ENCODE data around the gene PKMYT1. TPM values are rescaled to one million over a fixed set of nuclear protein-coding genes. Genes with fewer than 3 reads are reported as not detected.

PKMYT1 gene
- total and polyA plus RNA-seq, 9 of the 15 experiments (the other 6 are each of a cell fraction or from before 2014, with no cell fraction given) = 8.7 to 201 (median 37.8) TPM

DNA sequence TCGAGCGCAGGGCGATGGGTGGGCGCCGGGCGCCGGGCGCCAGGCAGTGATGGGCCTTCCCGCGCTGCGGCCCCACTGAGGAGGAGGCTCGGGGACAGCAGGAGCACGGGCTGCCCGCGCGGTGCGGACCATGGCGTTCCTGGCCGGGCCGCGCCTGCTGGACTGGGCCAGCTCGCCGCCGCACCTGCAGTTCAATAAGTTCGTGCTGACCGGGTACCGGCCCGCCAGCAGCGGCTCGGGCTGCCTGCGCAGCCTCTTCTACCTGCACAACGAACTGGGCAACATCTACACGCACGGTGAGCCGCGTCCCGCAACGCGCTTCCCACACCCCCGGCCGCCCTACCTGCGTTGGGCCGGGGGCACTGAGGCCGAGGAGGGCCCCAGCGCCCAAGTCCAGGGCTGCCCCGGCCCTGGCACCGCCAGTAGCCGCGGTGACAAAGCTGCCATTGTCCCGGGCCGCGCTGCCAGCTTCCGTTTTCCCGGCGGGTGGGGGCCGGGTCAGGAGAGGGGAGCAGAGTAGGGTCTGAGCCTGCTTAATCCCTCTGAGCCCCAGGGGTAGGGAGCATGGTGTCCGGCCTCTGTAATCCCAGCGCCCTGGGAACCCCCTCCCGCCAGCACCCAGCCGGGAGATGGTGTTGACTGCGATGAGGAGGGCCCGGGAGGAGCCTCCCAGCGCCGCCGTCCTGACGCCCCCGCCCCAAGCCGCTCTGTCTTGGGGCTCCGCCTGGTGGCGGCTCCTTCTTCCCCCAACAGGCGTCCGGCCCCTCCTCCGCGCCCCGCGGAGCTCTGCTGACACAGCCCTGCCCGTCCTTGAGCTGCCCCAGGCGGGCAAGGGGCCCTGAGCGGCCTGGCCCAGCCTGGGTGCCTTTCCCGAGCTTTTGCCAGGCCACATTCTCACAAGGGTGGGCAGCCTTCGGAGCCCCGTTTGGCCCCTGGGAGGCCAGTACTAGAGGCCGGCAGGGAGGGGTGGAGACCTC is 10.4 kb downstream of the PKMYT1 start (continued):
- TF ChIP-seq, protein P1, sequence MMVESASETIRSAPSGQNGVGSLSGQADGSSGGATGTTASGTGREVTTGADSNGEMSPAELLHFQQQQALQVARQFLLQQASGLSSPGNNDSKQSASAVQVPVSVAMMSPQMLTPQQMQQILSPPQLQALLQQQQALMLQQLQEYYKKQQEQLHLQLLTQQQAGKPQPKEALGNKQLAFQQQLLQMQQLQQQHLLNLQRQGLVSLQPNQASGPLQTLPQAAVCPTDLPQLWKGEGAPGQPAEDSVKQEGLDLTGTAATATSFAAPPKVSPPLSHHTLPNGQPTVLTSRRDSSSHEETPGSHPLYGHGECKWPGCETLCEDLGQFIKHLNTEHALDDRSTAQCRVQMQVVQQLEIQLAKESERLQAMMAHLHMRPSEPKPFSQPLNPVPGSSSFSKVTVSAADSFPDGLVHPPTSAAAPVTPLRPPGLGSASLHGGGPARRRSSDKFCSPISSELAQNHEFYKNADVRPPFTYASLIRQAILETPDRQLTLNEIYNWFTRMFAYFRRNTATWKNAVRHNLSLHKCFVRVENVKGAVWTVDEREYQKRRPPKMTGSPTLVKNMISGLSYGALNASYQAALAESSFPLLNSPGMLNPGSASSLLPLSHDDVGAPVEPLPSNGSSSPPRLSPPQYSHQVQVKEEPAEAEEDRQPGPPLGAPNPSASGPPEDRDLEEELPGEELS (CRISPR knock-in tag; IDR thresholded peaks at IDR 0.05; ENCODE audit: borderline replicate concordance) = no peak
- TF ChIP-seq THRAP3 (IDR thresholded peaks at IDR 0.05; ENCODE audit: borderline replicate concordance) (no peak), ZNF239 (CRISPR knock-in tag; IDR thresholded peaks at IDR 0.05) (no peak), MTA2 (IDR thresholded peaks at IDR 0.05; ENCODE audit: low read depth) (no peak), MEIS2 (IDR thresholded peaks at IDR 0.05; ENCODE audit: partially characterized antibody) (peak; percentile 25), ZNF274 (IDR thresholded peaks at IDR 0.05; ENCODE audit: borderline replicate concordance, low read depth, low read length) (no peak), CBFB (CRISPR knock-in tag; IDR thresholded peaks at IDR 0.05) (no peak), ZFPM2 (CRISPR knock-in tag; IDR thresholded peaks at IDR 0.05) (0 out of 2 replicates have a peak, but pooled peaks have one; percentile 36), JUNB (CRISPR knock-in tag; conservative IDR thresholded peaks at IDR 0.05) (no peak), NCOR1 (IDR thresholded peaks at IDR 0.05) (0 out of 2 replicates have a peak, but pooled peaks have one; percentile 28), ZHX1 (conservative IDR thresholded peaks at IDR 0.05; ENCODE audit: low read length) (no peak), NONO (IDR thresholded peaks at IDR 0.05; ENCODE audit: low read depth in 2 of 2, low read length in 1 of 2) (0 out of 4 replicates have a peak, but pooled peaks of 1 of the 2 experiments have one; percentile 31), ZBTB34 (CRISPR knock-in tag; IDR thresholded peaks at IDR 0.05) (no peak), RBBP5 (IDR thresholded peaks at IDR 0.05; ENCODE audit: borderline replicate concordance, insufficient read depth, low read length, poor library complexity, severe bottlenecking) (peak; percentile 4), GABPA (tag; conservative IDR thresholded peaks at IDR 0.05; ENCODE audit: low read depth) (no peak), ELF4 (CRISPR knock-in tag; IDR thresholded peaks at IDR 0.05) (0 out of 2 replicates have a peak, but pooled peaks have one; percentile 2), CBX3 (IDR thresholded peaks at IDR 0.05; ENCODE audit: borderline replicate concordance in 1 of 2, low read length in 2 of 2) (no peak)
- TF ChIP-seq, protein P2, sequence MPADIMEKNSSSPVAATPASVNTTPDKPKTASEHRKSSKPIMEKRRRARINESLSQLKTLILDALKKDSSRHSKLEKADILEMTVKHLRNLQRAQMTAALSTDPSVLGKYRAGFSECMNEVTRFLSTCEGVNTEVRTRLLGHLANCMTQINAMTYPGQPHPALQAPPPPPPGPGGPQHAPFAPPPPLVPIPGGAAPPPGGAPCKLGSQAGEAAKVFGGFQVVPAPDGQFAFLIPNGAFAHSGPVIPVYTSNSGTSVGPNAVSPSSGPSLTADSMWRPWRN (IDR thresholded peaks at IDR 0.05; ENCODE audit: low read depth) = no peak
